ENCODE results near the gene SLC20A1. TPM values are rescaled to one million over a fixed set of nuclear protein-coding genes. Genes with fewer than 3 reads are reported as not detected.

Gene SLC20A1
- total RNA-seq: 10 to 100 TPM; 52.7 to 52.8 TPM

GRCh38 chr2:112645310-112646101 lies at the start of gene SLC20A1:
Gene SLC20A1 (plus strand): TSS chr2:112645939. CDS start chr2:112646829, 890 bp downstream.
- Mint-ChIP-seq H3K27me3 (no peaks in the 10 kb centered on the region), H3K27ac (peak within 1 kb of the TSS; percentile 88), H3K4me1 (ENCODE audit: low read depth) (peaks cover 55% of the 10 kb centered on the region), H3K4me3 (peak within 1 kb of the TSS; percentile 95), H3K9me3 (no peaks in the 10 kb centered on the region), H3K36me3 (ENCODE audit: low read depth) (peaks cover 34% of the 10 kb centered on the region)
- TF ChIP-seq CTCF (IDR thresholded peaks at IDR 0.05): no peak
- intact Hi-C loops (cut with micrococcal nuclease): no loop called here
- DNase-seq: peak; percentile 95
- POLR2A ChIA-PET: interaction anchor here (1.1 to 5.0 kb wide), 13 partner anchors 10 to 102 kb away, joined by 3 to 68 read pairs (median 8); partner anchors contain the start of gene CHCHD5
- ATAC-seq: peak; percentile 93
- CTCF ChIA-PET: interaction anchor here (0.7 to 6.3 kb wide), 10 partner anchors 9 to 81 kb away, joined by 3 to 83 read pairs (median 7); no protein-coding TSS in a partner anchor

- intact Hi-C loops (cut with micrococcal nuclease): no loop called here
- Mint-ChIP-seq H3K4me1 (ENCODE audit: low read depth) (peaks cover 5% of the 10 kb centered on the region), H3K4me3 (no peak overlapping the region), H3K36me3 (ENCODE audit: low read depth) (peaks cover 2% of the 10 kb centered on the region), H3K9me3 (no peaks in the 10 kb centered on the region), H3K27me3 (no peaks in the 10 kb centered on the region), H3K27ac (no peak overlapping the region)
- ChIA-PET POLR2A (no interaction called here), CTCF (interaction anchor here (1.0 to 16.3 kb wide), 6 partner anchors 29 to 152 kb away, joined by 3 to 202 read pairs (median 16); no protein-coding TSS in a partner anchor)
- DNase-seq (no peak), ATAC-seq (no peak)
- no peak for TF ChIP-seq CTCF (IDR thresholded peaks at IDR 0.05)
These were observed 48.0 kb upstream of the SLC20A1 start for GRCh38 chr2:112597537-112598322.

- Mint-ChIP-seq H3K27ac (no peak overlapping the region), H3K9me3 (no peaks in the 10 kb centered on the region), H3K4me3 (no peak overlapping the region), H3K27me3 (no peaks in the 10 kb centered on the region), H3K4me1 (ENCODE audit: low read depth) (peaks cover 5% of the 10 kb centered on the region), H3K36me3 (ENCODE audit: low read depth) (no peaks in the 10 kb centered on the region)
- DNase-seq (no peak), ATAC-seq (no peak)
- intact Hi-C loops (cut with micrococcal nuclease): loop anchor here (1.0 kb wide), 1 partner anchor 126 kb away; no protein-coding TSS in a partner anchor
- TF ChIP-seq CTCF (IDR thresholded peaks at IDR 0.05): no peak
- ChIA-PET CTCF (interaction anchor here (0.7 to 16.3 kb wide), 35 partner anchors 8 to 675 kb away, joined by 3 to 202 read pairs (median 5); partner anchors contain the start of gene CHCHD5), POLR2A (interaction anchor here (0.8 to 1.2 kb wide), 5 partner anchors 14 to 125 kb away, joined by 3 to 5 read pairs (median 4); partner anchors contain the start of gene SLC20A1)
These were observed 45.1 kb upstream of the SLC20A1 start for GRCh38 chr2:112600634-112601033.

GRCh38 chr2:112601754-112602153 lies 44.0 kb upstream of the SLC20A1 start:
- ChIA-PET POLR2A (interaction anchor here (0.6 kb wide), 2 partner anchors 46 to 102 kb away, joined by 3 read pairs; no protein-coding TSS in a partner anchor), CTCF (interaction anchor here (5.8 to 16.3 kb wide), 2 partner anchors 25 to 127 kb away, joined by 81 to 202 read pairs; no protein-coding TSS in a partner anchor)
- H3K36me3 Mint-ChIP-seq (ENCODE audit: low read depth): no peaks in the 10 kb centered on the region
- no peaks in the 10 kb centered on the region for H3K27me3 Mint-ChIP-seq
- H3K9me3 Mint-ChIP-seq: no peaks in the 10 kb centered on the region
- ATAC-seq (no peak), DNase-seq (no peak)
- intact Hi-C loops (cut with micrococcal nuclease): no loop called here
- peaks cover 5% of the 10 kb centered on the region for H3K4me1 Mint-ChIP-seq (ENCODE audit: low read depth)
- no peak overlapping the region for H3K27ac Mint-ChIP-seq
- no peak for TF ChIP-seq CTCF (IDR thresholded peaks at IDR 0.05)
- no peak overlapping the region for H3K4me3 Mint-ChIP-seq
